ENCODE data around the gene SNX32. TPM values are rescaled to one million over a fixed set of nuclear protein-coding genes. Genes with fewer than 3 reads are reported as not detected.
A peak's percentile ranks its signal among the peaks of the same experiment; 100 is the strongest.

The SNX32 gene
- total RNA-seq, 1 experiment from 2014 or later: not detected

DNA sequence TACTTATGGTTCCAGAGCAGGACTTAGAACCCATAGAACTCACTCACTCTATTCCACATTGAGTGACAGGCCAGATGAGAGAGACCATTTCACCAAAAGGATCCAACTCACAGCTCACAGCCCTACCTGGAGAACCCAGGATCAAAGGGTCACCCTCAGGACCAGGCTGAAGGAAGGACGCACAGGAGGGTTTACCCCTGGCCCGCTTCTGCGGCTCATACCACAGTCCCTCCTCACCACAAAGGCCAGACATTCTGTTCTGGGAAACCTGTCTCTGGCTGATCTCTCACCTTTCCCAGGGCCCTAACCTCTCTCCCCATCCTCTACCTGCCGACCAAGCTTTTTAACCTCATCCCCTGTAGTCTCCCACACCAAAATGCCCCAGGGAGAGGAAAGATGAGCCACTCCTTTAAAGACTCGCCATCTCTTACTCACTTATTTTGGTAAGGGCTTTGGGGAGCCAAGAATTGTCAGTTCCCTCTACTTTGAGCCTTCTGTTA, 61.8 kb downstream of the SNX32 start:
- ATAC-seq (no peak), DNase-seq (ENCODE audit: low read depth, low spot score) (no peak)
- TF ChIP-seq EZH2phosphoT487 (IDR thresholded peaks at IDR 0.05; ENCODE audit: borderline replicate concordance) (no peak), CEBPB (IDR thresholded peaks at IDR 0.05; ENCODE audit: low read depth) (no peak), EZH2 (IDR thresholded peaks at IDR 0.05) (no peak), JUND (IDR thresholded peaks at IDR 0.05) (no peak), POLR2AphosphoS5 (IDR thresholded peaks at IDR 0.05; ENCODE audit: low read depth, low read length) (no peak), RAD21 (IDR thresholded peaks at IDR 0.05; ENCODE audit: low read depth) (no peak), ZNF274 (IDR thresholded peaks at IDR 0.05; ENCODE audit: low read depth, low read length) (no peak), POLR2A (IDR thresholded peaks at IDR 0.05; ENCODE audit: borderline replicate concordance, extremely low read depth, insufficient read depth, insufficient read length) (no peak)
- TF ChIP-seq, protein P1, sequence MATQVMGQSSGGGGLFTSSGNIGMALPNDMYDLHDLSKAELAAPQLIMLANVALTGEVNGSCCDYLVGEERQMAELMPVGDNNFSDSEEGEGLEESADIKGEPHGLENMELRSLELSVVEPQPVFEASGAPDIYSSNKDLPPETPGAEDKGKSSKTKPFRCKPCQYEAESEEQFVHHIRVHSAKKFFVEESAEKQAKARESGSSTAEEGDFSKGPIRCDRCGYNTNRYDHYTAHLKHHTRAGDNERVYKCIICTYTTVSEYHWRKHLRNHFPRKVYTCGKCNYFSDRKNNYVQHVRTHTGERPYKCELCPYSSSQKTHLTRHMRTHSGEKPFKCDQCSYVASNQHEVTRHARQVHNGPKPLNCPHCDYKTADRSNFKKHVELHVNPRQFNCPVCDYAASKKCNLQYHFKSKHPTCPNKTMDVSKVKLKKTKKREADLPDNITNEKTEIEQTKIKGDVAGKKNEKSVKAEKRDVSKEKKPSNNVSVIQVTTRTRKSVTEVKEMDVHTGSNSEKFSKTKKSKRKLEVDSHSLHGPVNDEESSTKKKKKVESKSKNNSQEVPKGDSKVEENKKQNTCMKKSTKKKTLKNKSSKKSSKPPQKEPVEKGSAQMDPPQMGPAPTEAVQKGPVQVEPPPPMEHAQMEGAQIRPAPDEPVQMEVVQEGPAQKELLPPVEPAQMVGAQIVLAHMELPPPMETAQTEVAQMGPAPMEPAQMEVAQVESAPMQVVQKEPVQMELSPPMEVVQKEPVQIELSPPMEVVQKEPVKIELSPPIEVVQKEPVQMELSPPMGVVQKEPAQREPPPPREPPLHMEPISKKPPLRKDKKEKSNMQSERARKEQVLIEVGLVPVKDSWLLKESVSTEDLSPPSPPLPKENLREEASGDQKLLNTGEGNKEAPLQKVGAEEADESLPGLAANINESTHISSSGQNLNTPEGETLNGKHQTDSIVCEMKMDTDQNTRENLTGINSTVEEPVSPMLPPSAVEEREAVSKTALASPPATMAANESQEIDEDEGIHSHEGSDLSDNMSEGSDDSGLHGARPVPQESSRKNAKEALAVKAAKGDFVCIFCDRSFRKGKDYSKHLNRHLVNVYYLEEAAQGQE (IDR thresholded peaks at IDR 0.05; ENCODE audit: low read depth): no peak
- TF ChIP-seq, protein P2, sequence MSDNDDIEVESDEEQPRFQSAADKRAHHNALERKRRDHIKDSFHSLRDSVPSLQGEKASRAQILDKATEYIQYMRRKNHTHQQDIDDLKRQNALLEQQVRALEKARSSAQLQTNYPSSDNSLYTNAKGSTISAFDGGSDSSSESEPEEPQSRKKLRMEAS (IDR thresholded peaks at IDR 0.05): no peak
- TF ChIP-seq, protein P3, sequence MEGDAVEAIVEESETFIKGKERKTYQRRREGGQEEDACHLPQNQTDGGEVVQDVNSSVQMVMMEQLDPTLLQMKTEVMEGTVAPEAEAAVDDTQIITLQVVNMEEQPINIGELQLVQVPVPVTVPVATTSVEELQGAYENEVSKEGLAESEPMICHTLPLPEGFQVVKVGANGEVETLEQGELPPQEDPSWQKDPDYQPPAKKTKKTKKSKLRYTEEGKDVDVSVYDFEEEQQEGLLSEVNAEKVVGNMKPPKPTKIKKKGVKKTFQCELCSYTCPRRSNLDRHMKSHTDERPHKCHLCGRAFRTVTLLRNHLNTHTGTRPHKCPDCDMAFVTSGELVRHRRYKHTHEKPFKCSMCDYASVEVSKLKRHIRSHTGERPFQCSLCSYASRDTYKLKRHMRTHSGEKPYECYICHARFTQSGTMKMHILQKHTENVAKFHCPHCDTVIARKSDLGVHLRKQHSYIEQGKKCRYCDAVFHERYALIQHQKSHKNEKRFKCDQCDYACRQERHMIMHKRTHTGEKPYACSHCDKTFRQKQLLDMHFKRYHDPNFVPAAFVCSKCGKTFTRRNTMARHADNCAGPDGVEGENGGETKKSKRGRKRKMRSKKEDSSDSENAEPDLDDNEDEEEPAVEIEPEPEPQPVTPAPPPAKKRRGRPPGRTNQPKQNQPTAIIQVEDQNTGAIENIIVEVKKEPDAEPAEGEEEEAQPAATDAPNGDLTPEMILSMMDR (IDR thresholded peaks at IDR 0.05 in 2 of 3, conservative IDR thresholded peaks at IDR 0.05 in 1 of 3; ENCODE audit: borderline replicate concordance in 1 of 3, insufficient read depth in 1 of 3, low read depth in 2 of 3, low read length in 2 of 3): no peak
- TF ChIP-seq, protein P4, sequence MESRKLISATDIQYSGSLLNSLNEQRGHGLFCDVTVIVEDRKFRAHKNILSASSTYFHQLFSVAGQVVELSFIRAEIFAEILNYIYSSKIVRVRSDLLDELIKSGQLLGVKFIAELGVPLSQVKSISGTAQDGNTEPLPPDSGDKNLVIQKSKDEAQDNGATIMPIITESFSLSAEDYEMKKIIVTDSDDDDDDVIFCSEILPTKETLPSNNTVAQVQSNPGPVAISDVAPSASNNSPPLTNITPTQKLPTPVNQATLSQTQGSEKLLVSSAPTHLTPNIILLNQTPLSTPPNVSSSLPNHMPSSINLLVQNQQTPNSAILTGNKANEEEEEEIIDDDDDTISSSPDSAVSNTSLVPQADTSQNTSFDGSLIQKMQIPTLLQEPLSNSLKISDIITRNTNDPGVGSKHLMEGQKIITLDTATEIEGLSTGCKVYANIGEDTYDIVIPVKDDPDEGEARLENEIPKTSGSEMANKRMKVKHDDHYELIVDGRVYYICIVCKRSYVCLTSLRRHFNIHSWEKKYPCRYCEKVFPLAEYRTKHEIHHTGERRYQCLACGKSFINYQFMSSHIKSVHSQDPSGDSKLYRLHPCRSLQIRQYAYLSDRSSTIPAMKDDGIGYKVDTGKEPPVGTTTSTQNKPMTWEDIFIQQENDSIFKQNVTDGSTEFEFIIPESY (IDR thresholded peaks at IDR 0.05; ENCODE audit: extremely low read depth, insufficient replicate concordance, low read length): no peak
- peak overlapping the region; percentile 71 for H3K4me2 ChIP-seq (ENCODE audit: low read length)
- intact Hi-C loops (cut with micrococcal nuclease): no loop called here
- no TSS peak for BruUV-seq (replicated peaks)
- RAD21 ChIA-PET (ENCODE audit: low non-redundant PET in 1 of 2, low total read pairs in 2 of 2, uncharacterized antibody in 2 of 2, unreplicated experiment in 2 of 2): no interaction called here
- peaks cover 31% of the 10 kb centered on the region; the same call in 1 of the 2 replicates for H4K20me1 ChIP-seq (ENCODE audit: insufficient read depth)
- H3K36me3 ChIP-seq (ENCODE audit: control insufficient read depth in 1 of 2, insufficient read depth in 2 of 2, low read length in 2 of 2): peaks cover 10 to 52% of the 10 kb centered on the region in 2 experiments; a peak in 3 of 4 replicates
- no peaks in the 10 kb centered on the region for H3K9me2 ChIP-seq (ENCODE audit: insufficient read depth)
- H2AFZ ChIP-seq (ENCODE audit: low read depth, low read length, poor library complexity, severe bottlenecking): no peak overlapping the region
- H3K4me3 ChIP-seq (replicated peaks in 1 of 2; ENCODE audit: low read depth in 1 of 2, low read length in 2 of 2): no peak overlapping the region
- POLR2A ChIA-PET: interaction anchor here (0.7 to 8.0 kb wide), 5 partner anchors 11 to 105 kb away, joined by 3 to 80 read pairs (median 6); no protein-coding TSS in a partner anchor
- H3K79me2 ChIP-seq (ENCODE audit: insufficient read depth, low read length): peaks cover 88% of the 10 kb centered on the region
- H3K4me1 ChIP-seq (ENCODE audit: control insufficient read depth in 1 of 2, insufficient read depth in 2 of 2, low read length in 2 of 2): peaks cover 14 to 79% of the 10 kb centered on the region in 2 experiments
- H3K9ac ChIP-seq (ENCODE audit: low read length): peak overlapping the region; percentile 99
- CTCF ChIA-PET: interaction anchor here (1.2 kb wide), 1 partner anchor 20 kb away, joined by 3 read pairs; no protein-coding TSS in a partner anchor
- no peaks in the 10 kb centered on the region for H3K27me3 ChIP-seq (ENCODE audit: insufficient read depth, low read length)
- H3K9me3 ChIP-seq (ENCODE audit: control insufficient read depth in 1 of 2, insufficient read depth in 1 of 2, low read depth in 1 of 2, low read length in 2 of 2): no peaks in the 10 kb centered on the region
- peak overlapping the region; percentile 99 for H3K27ac ChIP-seq (ENCODE audit: low read depth, low read length)

Data from HCT116 (cell line).